ENCODE data around the gene CDK5RAP3.
"Not testable (repeated sequence)": the region's sequence is repeated elsewhere in the genome, so short reads cannot be mapped to it uniquely, and the experiment has no call there.

Gene CDK5RAP3, protein sequence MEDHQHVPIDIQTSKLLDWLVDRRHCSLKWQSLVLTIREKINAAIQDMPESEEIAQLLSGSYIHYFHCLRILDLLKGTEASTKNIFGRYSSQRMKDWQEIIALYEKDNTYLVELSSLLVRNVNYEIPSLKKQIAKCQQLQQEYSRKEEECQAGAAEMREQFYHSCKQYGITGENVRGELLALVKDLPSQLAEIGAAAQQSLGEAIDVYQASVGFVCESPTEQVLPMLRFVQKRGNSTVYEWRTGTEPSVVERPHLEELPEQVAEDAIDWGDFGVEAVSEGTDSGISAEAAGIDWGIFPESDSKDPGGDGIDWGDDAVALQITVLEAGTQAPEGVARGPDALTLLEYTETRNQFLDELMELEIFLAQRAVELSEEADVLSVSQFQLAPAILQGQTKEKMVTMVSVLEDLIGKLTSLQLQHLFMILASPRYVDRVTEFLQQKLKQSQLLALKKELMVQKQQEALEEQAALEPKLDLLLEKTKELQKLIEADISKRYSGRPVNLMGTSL

DNA sequence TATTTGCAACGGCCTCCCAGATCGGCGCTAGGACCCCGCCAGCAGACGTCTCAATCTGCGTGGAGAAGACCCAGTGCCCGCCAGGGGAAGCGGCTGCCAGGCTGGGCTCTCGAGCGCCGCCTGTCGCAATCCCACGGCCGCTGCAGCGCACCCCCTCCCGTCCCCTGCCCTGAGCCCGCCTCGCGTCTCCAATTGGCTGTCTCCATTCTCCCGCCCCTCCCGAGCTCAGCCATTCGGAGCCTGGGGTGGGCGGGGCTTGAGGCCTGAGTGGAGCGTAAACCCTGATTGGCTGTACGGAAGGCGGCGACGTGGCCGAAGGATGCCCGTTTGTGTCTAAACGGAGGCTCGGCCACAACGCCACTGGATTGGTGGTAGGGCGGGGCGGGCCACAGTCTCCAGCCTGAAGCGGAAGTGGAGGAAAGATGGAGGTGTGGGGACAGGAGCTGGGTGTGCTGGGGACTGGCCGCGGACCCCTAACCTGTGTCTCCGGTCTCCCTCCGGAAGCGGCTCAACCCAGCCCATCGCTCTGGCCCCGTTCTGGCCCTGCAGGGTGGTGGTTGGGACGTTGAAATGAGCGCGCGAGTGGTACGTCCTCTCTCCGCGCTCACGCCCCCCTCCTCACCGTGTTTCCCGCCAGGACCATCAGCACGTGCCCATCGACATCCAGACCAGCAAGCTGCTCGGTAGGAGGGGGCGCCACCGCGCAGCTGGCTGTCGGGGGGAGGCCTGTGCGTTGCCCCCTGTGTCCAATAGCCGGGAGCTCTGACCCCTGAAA is at the start of gene CDK5RAP3:
TSS of gene CDK5RAP3 (plus strand) at position 389 of the 775 bp plus-strand sequence. CDS start at position 423, 34 bp downstream.
- peak; percentile 96 to 100 (median 98) for DNase-seq (ENCODE audit: low read depth in 4 of 4, low spot score in 1 of 4)

DNA sequence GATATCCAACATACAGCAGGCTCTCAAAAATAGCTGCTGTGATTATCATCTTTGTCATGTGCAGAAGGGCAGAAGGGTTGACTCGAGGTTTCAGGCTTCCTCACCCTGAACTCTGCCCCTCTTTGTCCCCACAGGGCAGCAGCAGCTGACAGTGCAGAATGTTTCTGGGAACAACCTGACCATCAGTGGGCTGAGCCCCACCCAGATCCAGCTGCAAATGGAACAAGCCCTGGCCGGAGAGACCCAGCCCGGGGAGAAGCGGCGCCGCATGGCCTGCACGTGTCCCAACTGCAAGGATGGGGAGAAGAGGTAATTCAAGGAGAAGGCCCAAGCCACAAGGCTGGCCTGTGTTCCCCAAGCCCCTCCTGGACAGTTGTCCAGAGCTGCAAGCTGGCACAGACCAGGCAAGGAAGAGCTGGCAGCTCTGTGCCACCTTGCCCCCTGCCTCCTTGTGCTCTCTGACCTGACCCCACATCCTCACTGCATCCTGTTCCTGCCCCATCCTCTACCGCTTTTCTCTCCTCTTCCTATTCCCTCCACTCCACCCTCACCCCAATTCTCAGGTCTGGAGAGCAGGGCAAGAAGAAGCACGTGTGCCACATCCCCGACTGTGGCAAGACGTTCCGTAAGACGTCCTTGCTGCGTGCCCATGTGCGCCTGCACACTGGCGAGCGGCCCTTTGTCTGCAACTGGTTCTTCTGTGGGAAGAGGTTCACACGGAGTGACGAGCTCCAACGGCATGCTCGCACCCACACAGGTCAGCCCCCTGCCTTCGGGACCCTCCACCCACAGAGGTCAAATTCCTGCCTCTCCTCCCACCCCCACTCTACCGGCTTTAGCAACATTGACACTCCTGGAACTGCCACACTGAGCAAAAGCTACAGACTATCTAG is 45.9 kb upstream of the CDK5RAP3 start:
- DNase-seq (ENCODE audit: low read depth in 4 of 4, low spot score in 1 of 4) = no peak

DNA sequence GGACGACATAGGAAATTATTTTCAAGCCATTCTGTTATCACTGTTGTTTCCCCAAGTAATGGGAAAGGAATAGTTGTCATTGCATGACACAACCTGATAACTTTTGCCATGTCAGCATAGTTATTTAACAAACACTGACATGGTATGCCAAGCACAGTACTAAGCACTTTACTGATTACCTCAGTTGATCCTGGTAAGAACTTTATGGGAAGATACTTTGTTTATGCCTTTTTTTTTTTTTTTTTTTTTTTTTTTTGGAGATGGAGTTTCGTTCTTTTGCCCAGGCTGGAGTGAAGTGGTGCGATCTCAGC is 45.3 kb upstream of the CDK5RAP3 start:
- DNase-seq (ENCODE audit: low read depth in 4 of 4, low spot score in 1 of 4) = no peak

DNA sequence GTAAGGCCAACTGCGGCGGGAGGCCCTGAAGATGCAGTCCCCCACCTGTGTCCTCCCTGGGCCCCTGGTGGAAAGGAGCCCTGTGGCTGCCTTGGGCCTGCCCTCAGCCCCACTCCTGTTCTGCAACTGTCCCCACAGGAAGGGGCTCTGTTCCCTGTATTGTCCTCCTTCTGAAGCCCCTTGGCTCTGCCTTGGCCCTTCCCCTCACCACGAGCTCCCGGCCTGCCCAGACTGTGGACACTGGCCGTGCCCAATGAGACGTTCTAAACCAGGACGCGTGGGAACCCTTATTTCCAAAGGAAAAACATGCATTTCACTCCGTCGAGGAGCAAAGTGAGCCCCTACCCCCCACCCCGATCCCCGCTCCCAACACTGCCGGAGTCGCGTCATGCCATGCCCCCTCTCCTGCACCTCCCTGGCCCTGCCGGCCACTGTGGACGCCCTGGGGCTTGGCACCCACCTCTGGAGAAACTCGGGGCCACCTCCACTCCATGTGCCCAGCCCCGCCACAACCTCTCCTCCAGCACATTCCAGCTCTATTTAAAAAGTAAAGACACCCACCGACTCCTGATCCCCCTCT is 43.0 kb upstream of the CDK5RAP3 start:
- DNase-seq (ENCODE audit: low read depth in 4 of 4, low spot score in 1 of 4) = no peak

DNA sequence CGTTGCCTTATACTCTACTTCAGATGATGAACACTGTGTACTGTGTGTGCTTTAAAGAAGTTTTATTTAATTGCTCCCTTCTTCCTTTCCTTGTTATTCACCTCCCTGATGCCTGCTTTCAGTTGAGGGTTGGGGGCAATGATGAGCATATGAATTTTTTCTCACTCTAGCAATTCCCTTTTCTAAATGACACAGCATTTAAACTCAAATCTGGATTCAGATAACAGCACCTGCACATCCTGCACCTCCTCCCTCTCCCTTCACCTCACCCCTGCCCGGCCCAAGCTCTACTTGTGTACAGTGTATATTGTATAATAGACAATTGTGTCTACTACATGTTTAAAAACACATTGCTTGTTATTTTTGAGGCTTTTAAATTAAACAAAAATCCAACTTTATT is 42.5 kb upstream of the CDK5RAP3 start:
- DNase-seq (ENCODE audit: low read depth in 4 of 4, low spot score in 1 of 4) = no peak

DNA sequence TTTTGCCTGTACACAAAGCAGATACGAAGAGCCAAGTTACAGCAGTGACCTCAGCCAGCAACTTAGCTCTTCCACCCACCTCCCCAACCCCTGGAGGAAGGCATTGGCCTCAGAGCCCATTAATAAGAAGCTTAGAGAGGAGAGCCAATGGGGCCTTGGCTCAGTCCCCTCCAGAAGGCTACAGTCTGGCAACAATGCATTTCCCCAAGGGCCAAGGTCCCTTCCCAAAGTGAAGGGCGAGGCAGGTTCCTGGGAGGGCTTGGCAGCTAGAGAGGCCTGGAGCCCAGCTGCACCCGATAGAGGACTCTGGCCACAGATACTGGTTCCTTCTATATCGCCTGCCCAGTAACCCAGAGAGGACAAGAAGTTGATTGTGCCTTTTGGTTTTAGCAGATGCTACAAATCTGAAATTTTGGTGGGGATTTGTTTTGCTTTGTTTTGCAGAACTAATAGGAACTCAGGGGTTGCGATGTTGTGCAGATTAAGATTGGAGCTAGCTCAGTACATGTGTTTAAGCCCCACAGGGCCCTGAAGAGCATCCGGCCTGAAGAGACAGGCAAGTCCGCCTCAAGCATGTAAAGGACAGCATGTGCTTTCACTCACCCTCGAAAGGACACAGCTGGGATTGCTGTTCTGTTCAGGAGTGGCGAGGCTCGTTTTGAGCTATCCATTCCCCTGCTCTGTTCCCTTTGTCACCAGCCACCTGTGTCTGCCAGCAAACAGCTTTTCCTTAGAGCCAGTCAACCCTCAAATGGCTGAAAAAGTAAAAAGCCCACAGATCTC is 41.5 kb upstream of the CDK5RAP3 start:
- DNase-seq (ENCODE audit: low read depth in 4 of 4, low spot score in 1 of 4) = no peak

- DNase-seq (ENCODE audit: low read depth in 4 of 4, low spot score in 1 of 4) = no peak
Measured at GRCh38 chr17:47931848-47932247, 39.1 kb upstream of the CDK5RAP3 start.

- DNase-seq (ENCODE audit: low read depth in 4 of 4, low spot score in 1 of 4) = no peak
Measured at GRCh38 chr17:47934856-47935255, 36.1 kb upstream of the CDK5RAP3 start.

DNA sequence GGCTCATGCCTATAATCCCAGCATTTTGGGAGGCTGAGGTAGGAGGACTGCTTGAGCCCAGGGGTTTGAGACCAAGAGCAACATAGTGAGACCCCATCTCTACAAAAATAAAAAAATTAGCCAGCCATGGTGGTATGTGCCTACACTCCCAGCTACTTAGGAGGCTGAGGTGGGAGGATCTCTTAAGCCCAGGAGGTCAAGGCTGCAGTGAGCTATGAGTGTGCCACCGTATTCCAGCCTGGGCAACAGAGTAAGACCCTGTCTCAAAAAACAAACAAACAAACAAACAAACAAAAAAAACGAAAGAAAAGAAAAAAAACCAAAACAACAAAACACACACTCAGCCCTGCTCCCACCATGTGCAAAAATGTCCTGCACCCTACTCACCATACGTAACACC is 35.4 kb upstream of the CDK5RAP3 start:
- not testable (repeated sequence) for DNase-seq (ENCODE audit: low read depth in 4 of 4, low spot score in 1 of 4)

DNA sequence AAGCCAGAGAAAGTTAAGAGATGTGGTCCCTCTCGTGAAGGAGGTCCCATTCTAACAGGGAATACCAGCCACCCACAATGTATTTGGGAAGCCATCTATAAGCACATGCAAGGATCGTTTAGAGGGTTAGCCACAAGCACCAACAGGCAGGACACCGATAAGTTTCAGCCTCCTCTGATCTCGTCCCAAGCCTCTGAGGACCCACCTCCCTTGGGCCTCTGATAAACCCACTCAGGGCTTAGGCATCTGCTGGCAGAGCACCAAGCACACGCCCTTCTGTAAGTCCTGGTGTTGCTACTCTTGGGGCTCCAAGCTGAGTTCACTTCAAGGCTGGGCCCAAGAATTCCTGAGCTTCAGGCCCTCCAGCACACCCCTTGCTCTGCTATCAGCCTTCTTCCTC is 35.0 kb upstream of the CDK5RAP3 start:
- no peak for DNase-seq (ENCODE audit: low read depth in 4 of 4, low spot score in 1 of 4)

DNA sequence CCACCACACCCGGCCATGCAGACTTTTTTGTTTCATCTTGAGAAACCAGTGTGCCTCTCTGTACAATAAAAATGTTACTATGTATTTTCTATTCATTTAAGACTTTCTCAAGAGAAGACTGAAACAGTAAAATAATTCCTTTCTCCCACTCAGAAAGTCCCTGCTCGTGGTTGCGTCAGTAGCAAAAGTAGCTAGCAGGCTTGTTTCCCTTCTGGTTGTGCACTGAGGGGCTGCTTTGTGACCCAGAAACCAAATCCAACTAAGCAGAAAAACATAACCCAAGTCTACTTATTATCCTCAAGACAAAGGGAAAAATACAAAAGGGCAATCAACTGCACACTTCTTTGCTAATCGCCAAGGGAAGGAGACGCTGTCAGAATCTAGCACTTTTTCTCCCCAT is 33.0 kb upstream of the CDK5RAP3 start:
- DNase-seq (ENCODE audit: low read depth in 4 of 4, low spot score in 1 of 4) = no peak

DNA sequence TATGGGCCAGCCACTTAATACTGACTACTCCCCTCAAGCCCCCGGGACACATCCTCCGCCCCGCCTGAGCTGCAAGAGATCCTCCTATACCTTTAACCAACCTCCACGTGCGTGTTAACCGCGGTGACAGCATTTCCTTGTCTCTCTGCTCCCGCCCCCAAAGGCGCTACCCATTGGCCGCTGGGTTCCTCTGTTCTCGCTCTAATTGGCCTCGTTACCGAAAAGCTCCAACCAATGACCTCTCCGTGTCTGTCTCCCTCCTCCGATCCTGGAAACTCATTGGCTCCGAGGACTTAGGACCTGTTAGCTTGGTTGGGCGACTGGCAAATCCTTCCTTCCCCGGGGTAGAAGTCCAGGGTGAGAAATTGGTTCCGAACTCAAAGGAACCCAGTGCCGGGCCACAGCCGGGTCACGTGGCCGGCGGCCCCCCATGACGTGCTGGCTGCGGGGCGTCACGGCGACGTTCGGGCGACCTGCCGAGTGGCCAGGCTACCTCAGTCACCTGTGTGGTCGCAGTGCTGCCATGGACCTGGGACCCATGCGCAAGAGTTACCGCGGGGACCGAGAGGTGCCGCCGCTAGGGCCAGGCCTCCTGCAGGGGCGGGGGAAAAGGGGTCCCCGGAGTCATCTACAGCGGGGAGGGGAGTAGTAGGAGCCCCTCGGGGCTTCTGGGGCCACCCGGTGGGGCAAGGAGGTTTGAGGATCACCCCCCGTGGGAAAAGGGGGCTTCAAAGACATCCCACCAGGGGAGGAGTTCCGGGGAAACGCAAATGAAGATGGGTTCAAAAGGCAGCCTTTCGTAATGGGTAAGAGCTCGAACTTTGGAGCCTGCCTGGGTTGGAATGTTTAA is 29.4 kb upstream of the CDK5RAP3 start, which contains the start of gene PNPO:
TSS of gene PNPO (plus strand) at position 326 of the 850 bp plus-strand sequence. CDS start at position 431, 105 bp downstream.
- peak; percentile 79 to 95 (median 88) for DNase-seq (ENCODE audit: low read depth in 4 of 4, low spot score in 1 of 4)

GRCh38 chr17:47942096-47942510 is 28.8 kb upstream of the CDK5RAP3 start:
- DNase-seq (ENCODE audit: low read depth in 4 of 4, low spot score in 1 of 4) = no peak

- no peak for DNase-seq (ENCODE audit: low read depth in 4 of 4, low spot score in 1 of 4)
Measured at GRCh38 chr17:47942568-47942967, 28.3 kb upstream of the CDK5RAP3 start.

DNA sequence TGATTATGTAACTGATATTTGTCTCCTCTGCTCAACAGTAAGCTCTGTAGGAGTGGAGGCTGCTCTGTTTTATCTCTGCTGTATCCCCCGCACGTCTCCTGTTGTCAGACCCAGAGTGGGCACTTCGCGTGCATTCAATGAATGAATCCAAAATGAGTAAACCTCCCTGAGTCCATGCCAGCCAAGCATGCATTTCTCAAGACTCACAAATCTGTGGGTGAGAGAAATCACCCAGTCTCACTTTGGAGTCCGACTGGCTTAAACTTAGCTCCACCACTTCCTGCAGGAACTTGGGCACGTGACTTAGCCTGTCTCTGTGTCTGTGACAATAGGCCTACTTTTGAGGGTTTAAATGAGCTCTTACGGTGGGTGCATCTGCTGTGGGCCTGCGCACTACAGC is 25.8 kb upstream of the CDK5RAP3 start:
- DNase-seq (ENCODE audit: low read depth in 4 of 4, low spot score in 1 of 4) = no peak

DNA sequence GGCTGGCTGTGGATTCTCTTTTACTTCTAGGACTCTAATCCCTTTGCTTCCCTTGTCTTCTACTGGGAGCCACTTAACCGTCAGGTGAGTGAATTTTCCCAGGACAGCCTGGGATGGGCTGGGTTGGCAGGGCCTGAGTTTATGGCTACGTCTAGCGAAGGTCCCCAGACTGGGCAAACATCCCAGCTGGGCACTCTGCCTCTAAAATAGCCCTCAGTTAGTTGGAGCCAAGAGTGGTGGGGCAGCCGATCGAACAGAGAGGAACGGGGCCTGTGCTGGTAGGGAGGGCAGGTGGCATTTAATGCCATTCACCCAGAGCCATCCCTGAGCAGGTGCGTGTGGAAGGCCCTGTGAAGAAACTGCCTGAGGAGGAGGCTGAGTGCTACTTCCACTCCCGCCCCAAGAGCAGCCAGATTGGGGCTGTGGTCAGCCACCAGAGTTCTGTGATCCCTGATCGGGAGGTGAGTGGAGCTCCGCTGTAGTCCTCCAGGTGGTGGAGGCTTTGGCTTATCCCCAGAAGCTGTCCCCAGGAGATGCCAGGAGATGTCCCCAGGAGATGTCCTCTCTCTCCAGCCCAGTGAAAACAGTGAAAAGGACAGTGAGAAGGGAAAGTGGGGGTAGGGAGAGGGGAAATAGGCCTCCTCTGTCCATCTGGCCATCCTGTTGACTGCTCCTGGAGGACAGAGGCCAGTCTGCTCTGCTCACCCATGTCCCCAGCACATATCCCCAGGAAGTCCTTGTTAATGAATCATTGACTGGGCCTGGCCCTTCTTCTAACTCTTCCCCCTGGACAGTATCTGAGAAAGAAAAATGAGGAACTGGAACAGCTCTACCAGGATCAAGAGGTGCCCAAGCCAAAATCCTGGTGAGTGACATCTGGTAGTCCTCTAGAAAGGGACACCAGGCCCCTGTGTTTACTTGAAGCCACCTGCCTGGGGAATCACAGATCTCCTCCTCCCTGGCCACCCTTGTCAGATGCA is 25.1 kb upstream of the CDK5RAP3 start:
- no peak for DNase-seq (ENCODE audit: low read depth in 4 of 4, low spot score in 1 of 4)

DNA sequence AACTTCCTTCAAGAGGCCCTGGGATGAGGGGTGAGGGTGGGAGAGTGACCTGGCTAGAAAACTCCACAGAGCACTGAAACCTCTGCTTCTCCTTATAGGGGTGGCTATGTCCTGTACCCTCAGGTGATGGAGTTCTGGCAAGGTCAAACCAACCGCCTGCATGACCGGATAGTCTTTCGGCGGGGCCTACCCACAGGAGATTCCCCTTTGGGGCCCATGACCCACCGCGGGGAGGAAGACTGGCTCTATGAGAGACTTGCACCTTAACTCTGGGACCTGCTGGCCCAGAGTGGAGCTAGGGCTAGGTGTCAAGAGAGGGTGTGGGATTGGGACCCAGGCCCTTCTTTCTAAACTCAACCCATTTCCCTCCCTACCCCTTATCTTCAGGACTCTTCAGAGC is 24.4 kb upstream of the CDK5RAP3 start:
- DNase-seq (ENCODE audit: low read depth in 4 of 4, low spot score in 1 of 4) = no peak

DNA sequence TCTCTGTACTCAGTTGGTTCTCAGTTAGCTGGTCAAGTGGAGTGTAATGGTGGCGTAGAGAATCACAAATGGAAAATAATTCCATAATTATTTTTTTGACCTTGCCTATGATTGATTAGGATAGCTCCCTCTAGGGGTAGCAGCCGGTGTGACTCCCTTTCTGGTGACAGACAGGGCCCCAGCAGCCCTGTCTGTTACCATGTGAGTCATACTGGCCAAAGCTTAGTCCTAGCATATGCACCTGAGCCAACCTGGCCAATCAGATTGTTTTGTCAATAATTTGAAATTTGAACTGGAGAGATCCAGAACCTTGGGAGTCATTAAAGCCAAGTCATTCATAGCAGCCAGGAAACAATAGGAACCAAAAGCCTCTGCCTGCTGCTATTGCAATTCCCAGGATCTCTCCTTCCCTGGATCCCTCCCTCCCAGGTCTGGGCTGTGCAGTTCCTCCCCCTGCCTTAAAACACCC is 23.9 kb upstream of the CDK5RAP3 start:
- DNase-seq (ENCODE audit: low read depth in 4 of 4, low spot score in 1 of 4) = peak; percentile 49 to 64 (median 59)
